GM19099 (cell line): ENCODE results near the gene PLK3.

Experiments used
- POLR2A ChIP-seq: IDR thresholded peaks from 3 replicates; pipeline ENCODE4 v1.6.1; 2011; ENCODE audit warnings: low read depth; ENCODE audit not compliant: insufficient read length; ENCODE audit errors: extremely low read depth

Gene PLK3

DNA sequence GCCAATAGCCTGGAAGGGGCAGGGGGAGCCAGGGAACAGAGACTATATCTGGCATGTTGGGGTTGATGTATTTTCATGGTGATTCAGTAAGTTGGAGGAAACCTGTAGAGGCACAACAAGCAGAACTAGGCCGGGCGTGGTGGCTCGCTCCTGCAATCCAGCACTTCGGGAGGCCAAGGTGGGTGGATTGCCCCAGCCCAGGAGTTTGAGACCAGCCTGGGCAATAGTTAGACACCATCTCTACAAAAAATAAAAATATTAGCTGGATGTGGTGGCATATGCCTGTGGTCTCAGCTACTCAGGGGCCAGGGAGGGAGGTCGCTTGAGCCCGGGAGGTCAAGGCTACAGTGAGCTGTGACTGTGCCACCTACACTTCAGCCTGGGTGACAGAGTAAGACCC is 53.0 kb downstream of the PLK3 start:
- no peak for TF ChIP-seq POLR2A

GRCh38 chr1:44854970-44855369 is 54.8 kb downstream of the PLK3 start:
- no peak for TF ChIP-seq POLR2A
